Retinal pigment epithelial cell (primary cell): ENCODE measurements around the gene YWHAG.
"Not testable (repeated sequence)": the region's sequence is repeated elsewhere in the genome, so short reads cannot be mapped to it uniquely, and the experiment has no call there.

Experiments used
- DNase-seq: peaks from one replicate; pipeline ENCODE4 v3.0.0-alpha.2; 2010; ENCODE audit warnings: low read depth
- H3K4me3 ChIP-seq: 2 replicates; pipeline ENCODE4 v1.5.1; 2011; ENCODE audit warnings: mild to moderate bottlenecking, low read length, control low read depth, moderate library complexity
- TF ChIP-seq, protein P1 (sequence below): conservative IDR thresholded peaks from 2 replicates; pipeline ENCODE4 v1.5.1; 2011; ENCODE audit warnings: low read depth, low read length, control low read depth, inconsistent platforms

YWHAG gene

DNA sequence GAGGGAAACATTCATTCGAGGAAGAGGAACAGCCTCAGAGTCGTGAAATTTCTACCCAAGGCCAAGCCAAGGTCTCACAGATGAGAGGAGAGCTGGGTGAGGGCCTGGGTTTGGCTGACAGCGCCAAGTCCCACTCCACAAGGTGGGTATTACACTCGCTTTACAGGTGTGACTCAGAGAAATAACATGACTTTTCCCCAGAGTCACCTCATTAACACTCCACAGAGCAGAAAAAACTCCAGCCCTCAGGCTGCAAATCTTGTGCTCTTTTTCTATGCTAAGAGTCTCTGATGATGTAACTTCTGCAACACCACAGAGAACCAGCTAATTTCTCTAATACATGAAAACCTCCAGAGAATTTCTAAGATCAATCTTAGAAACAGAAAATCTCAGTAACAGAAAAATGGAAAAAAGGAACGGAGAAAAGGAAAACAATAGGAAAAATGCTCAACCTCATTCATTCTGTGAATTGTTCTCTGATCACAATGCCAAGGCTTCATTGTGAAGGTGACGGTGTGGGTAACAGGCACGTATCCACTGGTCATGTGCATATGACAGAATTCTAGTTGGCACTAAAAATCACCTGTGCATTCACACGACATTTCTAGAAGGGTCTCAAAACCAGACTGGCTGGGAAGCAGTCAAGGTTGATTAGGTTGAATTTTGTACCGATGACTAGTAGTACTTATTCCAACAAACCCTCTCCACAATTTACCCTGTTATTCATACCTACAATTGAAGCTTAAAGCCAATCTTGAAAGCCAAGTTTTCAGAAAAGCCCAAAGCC, 20.3 kb downstream of the YWHAG start:
- peak; percentile 38 for DNase-seq
- TF ChIP-seq, protein P1, sequence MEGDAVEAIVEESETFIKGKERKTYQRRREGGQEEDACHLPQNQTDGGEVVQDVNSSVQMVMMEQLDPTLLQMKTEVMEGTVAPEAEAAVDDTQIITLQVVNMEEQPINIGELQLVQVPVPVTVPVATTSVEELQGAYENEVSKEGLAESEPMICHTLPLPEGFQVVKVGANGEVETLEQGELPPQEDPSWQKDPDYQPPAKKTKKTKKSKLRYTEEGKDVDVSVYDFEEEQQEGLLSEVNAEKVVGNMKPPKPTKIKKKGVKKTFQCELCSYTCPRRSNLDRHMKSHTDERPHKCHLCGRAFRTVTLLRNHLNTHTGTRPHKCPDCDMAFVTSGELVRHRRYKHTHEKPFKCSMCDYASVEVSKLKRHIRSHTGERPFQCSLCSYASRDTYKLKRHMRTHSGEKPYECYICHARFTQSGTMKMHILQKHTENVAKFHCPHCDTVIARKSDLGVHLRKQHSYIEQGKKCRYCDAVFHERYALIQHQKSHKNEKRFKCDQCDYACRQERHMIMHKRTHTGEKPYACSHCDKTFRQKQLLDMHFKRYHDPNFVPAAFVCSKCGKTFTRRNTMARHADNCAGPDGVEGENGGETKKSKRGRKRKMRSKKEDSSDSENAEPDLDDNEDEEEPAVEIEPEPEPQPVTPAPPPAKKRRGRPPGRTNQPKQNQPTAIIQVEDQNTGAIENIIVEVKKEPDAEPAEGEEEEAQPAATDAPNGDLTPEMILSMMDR: no peak
- H3K4me3 ChIP-seq: no peak overlapping the region

DNA sequence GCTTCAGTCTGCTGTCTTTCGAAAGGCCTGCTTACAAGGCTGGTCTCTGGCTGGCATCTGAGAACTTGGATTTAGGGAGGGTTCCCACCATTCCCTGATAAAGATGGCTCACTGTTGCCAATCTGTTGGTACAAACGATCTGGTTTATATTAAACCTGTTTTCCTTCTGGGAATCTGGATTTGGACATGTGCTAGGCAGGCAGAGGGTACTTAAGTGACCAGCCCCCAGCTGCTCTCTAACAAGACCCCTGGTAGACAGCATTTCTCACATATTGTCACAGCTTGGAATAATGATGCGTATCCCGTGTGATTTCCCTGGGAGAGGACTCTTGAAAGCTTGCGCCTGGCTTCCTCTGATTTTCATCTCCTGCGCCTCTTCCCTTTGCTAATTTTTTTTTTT, 21.6 kb downstream of the YWHAG start:
- DNase-seq: no peak
- TF ChIP-seq, protein P1: no peak
- no peak overlapping the region for H3K4me3 ChIP-seq

DNA sequence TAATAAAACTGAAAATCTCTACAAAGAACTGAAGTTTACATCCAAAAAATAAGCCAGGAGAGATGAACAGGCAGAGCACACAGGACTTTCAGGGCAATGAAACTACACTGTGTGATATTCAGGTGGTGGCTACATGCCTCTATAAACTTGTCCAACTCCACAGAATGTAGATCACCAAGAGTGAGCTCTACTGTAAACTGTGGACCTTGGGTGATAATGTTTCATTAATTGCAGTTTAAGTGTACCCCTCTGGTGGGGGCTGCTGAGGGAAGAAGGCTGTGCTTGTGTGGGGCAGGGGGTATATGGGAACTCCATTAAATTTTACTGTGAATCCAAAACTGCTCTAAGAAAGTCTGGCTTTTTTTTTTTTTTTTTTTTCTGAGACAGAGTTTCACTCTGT, 22.7 kb downstream of the YWHAG start:
- H3K4me3 ChIP-seq: no peak overlapping the region
- TF ChIP-seq, protein P1: no peak
- no peak for DNase-seq

DNA sequence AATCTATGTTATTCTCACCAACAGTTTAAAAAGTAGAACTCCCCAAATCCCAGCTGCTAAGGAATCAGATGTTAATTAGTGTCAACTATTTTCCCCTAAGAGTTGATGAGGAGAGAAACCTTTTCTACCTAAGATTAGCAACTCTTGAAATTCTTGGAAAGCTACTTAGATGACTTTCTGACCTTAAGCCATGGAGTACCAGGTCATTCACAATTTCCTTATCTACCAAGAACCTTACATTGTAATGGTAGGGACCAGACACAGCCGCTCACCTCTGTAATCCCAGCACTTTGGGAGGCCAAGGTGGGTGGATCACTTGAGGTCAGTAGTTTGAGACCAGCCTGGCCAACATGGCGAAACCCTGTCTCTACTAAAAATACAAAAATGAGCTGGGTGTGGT, 23.4 kb downstream of the YWHAG start:
- H3K4me3 ChIP-seq, DNase-seq: not testable (repeated sequence)

DNA sequence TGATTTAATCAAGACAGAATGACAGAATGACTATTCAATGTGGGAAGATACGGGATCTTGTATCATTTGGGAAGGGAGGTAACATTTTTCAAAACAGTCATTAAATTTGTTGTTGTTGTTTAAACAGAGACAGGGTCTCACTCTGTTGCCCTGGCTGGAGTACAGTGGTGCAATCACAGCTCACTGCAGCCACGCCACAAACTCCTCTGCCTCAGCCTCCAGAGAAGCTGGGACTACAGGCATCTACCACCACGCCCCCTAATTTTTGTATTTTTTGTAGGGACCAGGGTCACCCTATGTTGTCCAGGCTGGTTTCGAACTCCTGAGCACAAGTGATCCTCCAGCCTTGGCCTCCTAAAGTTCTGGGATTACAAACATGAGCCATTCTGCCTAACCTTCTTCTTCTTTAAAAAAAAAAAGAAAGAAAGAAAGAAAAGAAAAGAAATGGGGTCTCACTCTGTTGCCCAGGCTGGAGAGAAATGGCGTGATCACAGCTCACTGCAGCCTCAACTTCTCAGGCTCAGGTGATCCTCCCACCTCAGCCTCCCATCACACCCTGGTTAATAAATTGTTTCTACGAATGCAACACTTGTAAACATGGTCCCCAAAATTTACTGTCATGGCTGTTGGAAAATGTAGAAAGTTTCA, 24.3 kb downstream of the YWHAG start:
- H3K4me3 ChIP-seq: no peak overlapping the region
- no peak for DNase-seq
- TF ChIP-seq, protein P1: no peak

DNA sequence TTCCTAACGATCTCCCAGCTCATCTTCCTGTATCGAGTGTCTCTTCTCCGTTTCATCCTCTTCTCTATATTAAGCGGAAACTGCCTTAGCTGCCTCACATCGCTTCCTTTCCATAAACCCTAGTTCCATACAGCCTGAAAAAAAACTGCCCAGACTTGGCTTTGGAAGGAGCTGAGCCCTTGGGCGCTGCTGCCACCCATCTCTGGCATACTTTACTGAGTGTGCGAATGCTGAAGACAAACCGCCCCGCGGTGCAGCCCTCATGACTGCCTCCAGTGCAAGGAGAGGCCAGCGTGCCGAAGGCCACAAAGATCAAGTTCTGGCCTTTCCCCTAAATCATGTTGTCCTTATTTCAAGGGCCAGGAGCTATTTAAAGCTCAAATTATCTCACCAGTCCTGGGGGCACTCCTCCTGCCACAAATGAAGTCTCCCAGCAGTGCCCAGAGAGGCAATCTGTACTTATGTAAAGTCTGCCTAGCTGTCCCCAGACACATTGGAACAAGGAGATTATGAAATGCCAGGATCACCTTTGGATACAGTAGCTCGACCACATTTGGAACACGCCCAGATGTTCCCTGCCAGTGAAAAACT, 25.2 kb downstream of the YWHAG start:
- no peak for DNase-seq
- TF ChIP-seq, protein P1: no peak
- no peak overlapping the region for H3K4me3 ChIP-seq

DNA sequence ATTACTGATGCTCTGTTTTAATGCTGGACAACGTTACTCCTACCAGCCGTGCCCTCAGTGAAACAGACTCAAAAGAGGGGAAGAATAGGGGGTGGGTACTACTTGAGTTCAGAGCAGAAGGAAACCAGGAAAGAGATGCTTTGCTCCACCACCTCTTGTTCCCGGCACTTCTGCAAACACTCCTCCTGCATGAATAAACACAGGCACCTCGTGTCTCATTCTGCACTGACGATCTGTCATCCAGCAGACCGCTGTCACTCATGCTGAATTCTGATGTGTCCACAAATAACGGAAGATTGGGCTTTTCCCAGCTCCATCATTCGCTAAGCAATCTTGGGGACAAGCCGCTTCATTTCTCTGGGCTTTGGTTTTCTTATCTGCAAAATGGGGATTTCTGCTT, 26.7 kb downstream of the YWHAG start:
- H3K4me3 ChIP-seq: no peak overlapping the region
- TF ChIP-seq, protein P1: no peak
- DNase-seq: no peak
